ENCODE data around the gene RORB.

The RORB gene

DNA sequence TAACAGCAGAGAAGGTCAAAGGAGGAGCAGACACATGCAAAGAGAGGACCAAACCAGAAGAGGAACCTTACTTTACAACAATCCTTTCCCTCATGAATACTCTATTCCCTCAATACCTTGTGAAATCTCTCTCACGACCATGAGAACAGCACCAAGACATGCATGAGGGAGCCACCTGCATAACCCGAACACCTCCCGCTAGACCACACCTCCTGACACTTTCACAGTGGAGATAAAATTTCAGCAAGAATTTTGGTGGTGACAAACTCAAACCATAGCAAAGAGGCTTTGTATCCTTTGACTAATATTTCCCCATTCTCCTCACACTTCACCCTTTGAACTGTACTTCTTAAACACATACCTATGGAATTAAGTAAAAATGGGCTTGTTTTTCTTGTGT is 101.7 kb downstream of the RORB start:
- DNase-seq (ENCODE audit: low read depth) = no peak

DNA sequence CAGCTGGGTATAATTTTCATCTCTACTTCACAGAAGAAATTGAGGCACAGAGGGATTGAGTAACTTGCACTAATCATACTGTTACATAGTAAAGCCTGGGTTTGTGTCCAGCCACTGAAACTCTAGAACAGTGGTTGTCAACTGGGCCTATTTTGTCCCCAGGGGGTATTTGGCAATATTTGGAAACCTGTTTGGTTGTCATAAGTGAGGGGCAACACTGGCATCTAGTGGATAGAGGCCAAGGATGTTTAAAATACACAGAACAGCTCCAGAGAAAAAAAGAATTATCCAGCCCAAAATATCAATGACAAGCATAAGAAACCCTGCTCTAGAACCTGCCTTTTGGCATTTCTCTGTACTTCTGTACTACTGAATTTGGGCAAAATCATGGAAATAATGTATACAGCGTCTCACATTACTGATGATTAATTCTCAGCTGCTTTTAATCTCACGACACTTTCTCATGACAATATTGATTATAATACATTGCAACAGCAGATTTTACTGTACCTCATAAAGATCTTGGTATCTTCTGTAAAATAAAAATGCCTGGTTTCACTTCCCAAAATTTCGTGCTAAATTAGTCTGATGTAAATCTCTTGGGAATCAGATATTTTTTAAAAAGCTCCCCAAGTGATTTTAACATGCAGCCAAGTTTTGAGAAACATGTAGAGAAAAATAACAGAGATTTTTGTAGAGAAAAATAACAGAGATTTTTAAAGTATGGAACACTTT is 112.7 kb downstream of the RORB start:
- DNase-seq (ENCODE audit: low read depth) = no peak

DNA sequence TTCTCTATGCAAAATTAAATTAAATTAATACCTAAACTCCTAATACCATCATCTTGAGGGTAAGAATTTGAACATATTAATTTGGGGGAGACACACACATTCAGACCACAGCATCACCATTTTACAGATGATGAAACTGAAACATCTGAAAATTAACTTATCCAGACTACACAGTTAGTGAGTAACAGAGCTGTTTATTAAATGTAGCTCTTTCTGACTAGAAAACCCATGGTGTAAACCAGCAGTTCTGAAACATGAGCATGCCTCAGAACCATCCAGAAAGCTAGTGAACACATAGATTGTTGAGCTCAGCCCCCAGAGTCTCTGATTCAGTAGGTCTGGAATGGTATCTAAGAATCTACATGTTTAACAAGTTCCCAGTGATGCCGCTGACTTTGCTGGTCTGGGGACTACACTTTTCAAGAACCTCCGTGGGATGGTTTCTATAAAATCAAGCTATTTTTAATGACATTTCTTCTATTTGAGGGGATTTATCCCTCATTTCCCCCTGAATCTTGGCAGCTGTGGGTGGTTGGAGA is 113.5 kb downstream of the RORB start:
- no peak for DNase-seq (ENCODE audit: low read depth)

DNA sequence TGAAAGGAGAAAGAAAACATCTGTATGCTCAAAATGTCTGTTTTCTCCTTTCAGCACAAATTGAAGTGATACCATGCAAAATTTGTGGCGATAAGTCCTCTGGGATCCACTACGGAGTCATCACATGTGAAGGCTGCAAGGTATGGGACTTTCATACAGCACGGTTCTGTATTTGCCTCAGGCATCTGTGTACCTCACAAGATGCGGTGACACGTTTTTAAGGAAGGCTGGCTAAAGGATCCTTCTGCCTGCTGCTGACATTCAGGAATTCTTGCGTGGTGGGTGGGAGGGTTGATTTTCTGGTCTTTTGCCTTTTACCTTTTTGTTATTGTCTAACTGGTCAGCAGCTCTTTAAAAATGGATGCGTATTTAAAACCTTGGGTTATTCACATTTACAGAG is 133.1 kb downstream of the RORB start:
- DNase-seq (ENCODE audit: low read depth) = no peak

DNA sequence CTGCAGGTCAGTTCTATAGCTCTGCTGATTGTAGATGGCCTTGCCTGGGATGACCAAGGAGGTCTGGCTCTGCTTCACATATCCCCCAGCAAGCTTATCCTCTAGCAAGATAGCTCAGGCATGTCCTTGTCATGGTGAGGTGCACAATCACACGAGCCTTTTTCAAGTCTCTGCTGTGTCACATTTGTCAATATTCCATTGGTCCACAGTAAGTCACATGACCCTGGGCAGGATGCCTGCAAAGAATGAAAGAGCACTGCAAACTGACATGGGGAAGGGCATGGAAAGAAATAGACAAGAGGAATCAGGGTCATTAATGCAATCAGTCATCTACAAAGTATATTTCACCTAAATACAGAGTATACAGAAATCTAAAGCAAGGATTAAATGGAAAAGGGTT is 142.0 kb downstream of the RORB start:
- no peak for DNase-seq (ENCODE audit: low read depth)

DNA sequence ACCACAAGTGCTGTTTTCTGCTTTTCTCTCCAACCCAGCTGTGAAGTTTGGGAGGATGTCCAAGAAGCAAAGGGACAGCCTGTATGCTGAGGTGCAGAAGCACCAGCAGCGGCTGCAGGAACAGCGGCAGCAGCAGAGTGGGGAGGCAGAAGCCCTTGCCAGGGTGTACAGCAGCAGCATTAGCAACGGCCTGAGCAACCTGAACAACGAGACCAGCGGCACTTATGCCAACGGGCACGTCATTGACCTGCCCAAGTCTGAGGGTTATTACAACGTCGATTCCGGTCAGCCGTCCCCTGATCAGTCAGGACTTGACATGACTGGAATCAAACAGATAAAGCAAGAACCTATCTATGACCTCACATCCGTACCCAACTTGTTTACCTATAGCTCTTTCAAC is 145.2 kb downstream of the RORB start:
- DNase-seq (ENCODE audit: low read depth) = no peak

DNA sequence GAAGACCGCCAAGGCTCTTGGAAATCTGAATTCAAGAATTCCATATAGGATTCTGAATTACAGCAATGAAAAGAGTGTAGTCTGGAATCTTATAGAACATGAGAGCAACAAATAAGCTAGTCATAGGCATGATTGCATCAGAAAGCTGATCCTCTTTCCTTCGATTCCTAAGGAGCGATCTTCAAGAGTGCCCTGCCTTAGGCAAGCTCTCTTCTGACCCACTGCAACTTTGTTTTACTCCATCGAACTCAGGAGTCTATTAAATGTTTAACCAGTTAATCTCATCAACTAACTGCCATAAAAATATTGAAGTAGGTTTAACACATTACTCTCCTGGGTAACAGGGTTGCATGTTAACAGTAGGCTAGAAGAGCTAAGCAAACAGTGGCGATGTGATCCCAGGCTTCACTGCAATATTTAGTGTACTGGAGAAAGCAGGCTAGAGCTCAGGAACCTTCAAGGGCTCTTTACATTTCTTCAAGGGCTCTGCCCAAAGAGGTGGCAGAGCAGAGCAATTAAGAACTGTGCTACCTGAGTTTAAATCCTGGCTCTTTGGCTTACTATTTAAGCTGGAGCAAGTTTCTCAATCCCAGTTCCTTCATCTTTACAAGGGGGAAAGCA is 146.3 kb downstream of the RORB start:
- DNase-seq (ENCODE audit: low read depth) = no peak

DNA sequence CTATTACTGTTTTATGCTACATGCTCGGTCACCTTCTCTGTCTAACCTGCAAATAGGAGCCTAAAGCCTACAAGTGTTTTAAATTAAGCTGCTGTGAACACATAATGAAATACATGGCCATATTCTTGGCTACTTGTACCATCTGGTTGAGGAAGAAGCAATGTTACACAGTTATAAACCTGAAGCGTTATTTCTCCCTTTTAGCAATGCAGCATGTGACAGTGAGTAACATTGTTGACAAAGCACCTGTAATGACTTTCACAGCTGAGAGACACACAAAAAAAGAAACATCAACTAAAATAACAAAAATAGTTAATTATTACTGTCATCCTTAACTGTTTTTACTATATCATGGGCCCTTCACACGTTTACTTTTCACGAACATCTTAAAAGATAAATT is 146.9 kb downstream of the RORB start:
- no peak for DNase-seq (ENCODE audit: low read depth)

DNA sequence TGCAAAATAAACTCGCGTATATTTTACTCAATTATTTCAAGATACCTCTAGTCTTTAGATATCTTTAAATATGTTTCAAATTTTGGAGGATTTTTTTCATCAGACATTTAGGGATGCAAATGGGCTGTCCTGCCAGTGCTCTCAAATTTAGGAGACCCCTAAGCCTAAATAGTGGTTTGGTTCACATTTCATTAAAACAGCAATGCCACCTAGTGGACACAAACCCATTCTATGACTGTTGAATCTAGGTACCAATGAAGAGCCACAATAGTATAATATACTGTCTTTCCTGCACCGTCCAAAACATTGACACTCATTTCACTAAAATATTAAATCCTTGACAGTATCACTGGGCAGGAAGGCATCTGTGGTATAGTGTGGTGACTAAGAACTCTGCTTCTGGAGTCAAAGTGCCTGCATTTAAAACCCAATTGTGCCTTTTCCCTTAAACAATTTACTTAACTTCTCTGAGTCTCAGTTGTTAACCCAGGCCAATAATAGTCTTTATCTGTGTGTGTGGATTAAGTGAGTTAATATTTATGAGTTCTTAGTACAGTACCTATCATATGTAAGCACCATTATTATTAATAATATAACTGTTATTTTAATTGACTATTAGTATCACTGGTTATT is 148.0 kb downstream of the RORB start:
- no peak for DNase-seq (ENCODE audit: low read depth)

DNA sequence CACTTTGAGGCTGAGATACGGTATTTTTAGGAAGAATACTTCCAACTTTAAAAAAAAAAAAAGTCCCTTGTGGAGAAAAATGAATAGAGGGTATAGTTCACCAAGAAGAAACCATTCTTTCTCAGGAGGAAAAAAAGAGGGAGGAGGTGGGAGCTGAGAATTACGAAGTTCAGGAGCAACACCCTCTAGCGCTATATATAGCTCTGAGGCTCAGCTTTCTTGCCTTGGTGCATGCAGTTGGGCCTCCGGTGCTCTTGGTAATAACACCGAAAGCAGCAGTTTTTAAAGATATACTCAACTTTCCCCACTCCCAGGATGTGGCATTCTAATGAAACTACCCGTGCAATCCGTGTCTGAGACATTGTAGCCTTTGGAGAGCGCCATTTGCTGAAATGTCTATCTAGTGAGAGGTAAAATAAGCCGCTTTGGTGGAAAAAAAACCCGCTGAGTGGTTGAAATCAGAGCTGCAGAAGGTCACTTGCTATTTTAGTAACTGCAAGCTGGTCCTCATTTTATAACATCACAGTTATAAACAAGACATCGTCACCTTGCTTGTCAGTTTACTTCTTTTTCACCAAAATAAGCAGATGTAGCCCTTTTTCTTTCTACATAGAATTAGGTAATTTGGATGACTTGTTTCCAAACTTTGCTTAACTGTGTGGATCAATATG is 156.4 kb downstream of the RORB start:
- DNase-seq (ENCODE audit: low read depth) = no peak

DNA sequence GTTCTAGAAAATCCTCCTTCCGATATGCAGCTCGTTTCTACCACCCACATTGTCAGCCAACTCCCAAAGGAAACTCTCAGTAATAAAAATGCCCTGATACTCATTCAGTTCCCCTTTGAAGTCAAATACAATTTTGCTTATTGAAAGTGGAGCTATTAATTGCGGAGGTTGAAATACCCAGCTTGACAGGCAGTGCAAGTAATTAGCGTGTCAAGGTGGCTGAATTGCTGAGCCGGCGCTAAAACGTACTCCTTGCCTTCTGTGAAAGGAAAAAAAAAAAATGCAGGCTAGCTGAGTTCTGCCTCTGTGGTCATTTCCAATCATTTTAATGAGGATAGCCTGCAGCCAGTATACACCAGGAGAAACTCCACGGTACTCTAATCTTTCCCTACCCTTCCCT is 165.5 kb downstream of the RORB start:
- DNase-seq (ENCODE audit: low read depth) = no peak

DNA sequence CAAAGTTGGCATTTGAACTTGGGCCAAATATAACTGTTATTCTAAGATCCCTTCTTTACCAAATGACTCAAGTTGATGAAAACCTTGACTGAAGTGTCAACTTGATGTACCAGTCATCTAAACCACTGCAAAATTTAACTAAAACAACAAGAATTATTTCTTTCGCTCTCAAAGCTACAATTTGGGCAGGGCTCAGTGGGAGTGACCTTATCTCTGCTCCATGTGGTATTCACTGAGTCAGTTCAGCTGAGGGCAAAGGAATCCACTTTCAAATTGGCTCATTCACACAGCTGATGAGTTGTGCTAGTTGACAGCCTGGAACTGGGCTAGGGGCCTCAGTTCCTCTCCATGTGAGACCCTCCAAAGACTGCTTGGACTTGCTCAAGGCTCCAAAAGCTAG is 166.3 kb downstream of the RORB start:
- no peak for DNase-seq (ENCODE audit: low read depth)

DNA sequence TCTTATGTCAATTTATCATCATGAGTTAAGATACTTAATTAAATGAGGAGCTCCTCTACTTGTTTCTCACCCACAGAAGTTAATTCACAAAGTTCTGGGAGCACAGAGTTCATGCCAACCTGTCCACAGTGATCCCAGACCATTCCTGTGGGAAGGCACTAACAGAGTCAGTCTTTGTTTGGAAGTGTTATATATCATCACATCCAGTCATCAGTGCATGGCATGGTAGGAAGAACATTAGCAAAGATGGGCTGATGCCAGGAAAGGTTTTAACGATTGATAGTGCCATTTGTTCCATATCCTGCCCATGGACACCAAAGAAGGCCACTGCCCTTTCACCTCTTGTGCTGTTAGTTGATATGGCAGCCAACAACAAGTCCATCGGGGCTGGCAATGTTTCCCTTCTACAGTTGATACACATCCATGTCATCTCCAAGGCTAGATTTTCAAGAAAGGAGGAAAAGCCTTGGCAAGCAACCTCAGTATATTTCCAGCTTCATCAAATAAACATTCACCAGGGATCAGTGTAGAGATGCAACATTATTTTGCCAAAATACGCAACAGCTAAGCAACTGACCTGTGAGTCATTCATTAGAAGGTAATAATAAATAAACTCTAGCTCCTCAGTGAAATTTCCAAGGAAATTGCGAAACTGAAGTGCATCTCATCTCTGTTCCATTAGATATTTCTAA is 169.6 kb downstream of the RORB start:
- DNase-seq (ENCODE audit: low read depth) = no peak

DNA sequence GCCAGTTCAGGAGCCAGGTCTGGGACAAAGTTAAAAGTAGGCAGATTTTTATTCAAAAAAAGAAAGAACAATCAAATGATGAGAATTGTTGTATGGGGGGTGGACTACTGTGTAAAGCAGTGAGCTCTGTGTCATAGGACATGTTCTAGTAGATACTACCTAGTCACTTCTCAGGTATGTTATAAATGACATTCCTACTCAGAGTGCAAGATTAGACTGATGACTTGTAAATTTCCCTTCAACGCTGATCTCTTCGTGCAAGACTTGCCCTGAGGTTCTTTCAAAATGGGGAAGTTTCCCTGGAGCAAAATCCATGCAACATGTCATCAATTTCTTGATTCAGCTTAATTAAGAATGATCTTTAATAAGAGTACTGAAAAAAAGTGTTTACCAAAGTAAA is 175.1 kb downstream of the RORB start:
- no peak for DNase-seq (ENCODE audit: low read depth)

DNA sequence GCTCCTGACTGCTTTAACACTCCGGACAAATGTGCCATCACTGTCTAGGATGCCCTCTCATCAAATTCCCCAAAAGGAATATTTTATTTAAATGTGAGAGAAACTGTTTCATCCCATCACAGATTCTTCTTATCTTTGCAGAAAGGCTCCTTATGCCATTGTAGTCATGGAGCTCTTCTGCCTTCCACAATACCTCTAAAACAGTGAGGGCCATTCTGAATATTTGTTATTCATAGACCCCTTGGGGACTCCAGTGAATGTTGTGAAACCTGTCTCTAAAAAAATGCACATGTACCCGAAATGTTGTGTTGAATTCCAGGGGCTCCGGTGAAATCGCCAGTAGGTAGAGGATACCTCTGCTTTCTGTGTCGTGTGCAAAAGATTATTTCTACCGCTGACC is 176.9 kb downstream of the RORB start:
- no peak for DNase-seq (ENCODE audit: low read depth)

DNA sequence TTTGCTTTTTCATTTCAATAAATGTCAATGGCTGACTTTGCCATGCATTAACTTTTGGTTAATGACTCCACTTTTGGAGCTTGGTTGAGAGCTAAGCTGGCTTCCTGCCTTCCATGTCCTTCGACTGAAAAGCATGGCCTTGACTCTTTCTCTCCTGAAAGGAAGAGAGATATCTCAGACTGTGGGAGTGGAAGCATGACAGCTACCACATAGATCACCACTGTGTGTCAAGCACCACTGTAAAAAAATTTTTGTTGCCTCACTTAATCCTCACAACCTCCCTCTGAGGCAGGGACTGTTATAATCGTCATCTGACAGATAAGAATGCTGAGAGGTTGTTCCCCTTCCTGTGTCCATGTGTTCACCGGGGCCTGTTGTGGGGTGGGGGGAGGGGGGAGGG is 184.8 kb downstream of the RORB start:
- DNase-seq (ENCODE audit: low read depth) = no peak

DNA sequence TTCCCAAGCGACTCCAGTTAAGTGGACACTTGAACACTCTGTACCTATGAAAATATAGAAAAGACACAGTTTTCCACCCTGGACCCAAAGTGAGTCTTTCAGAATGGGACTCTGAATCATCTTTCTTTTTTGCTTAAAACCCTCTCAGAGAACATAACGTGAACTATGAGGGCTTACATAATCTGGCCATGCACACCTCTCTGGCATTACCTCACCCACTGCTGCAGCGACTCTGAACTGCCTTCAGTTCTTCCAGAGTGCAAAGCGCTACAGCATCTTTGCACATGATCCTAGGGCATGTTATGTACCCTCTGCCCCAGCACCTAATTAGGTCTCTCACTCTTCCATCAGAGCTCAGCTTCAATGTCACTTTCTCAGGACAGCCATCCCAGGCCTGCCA is 186.2 kb downstream of the RORB start:
- no peak for DNase-seq (ENCODE audit: low read depth)

DNA sequence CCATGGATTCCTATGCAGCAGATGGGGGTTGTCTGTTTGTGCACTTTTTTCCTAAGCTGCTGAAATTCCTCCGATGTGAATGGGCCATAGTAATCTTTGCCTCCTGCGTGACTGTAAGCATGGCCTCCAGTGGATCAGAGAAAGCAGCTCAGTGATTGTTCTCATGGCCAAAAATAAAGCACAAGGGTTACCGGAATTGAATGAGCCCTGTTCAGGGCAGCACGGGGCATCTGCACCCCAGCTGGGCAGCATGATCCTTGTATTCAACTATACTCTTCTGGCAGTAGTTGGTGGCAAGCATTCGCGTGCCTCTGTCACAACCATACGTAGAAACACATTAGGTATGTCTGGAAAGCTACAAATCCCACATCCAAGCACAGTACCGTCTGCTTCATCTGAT is 193.9 kb downstream of the RORB start:
- no peak for DNase-seq (ENCODE audit: low read depth)

DNA sequence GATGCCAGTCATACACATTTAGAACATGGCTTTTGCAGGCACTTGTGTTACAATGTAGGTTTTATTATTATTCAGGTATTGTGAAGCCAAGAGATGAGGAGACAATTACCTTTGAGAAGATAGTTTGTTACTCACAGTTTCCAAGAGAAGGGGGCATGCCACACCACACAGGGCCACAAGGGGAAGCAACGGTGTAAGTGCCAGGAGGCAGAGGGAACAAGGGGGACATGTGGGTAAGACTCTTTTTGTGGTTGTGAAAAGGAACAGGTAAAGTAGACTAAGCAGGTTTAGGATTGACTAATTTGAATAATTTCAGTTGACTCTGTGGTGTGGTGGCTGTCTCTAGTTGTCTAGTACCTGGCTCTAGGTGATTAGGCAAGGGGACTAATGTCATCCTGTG is 199.4 kb downstream of the RORB start:
- DNase-seq (ENCODE audit: low read depth) = no peak

DNA sequence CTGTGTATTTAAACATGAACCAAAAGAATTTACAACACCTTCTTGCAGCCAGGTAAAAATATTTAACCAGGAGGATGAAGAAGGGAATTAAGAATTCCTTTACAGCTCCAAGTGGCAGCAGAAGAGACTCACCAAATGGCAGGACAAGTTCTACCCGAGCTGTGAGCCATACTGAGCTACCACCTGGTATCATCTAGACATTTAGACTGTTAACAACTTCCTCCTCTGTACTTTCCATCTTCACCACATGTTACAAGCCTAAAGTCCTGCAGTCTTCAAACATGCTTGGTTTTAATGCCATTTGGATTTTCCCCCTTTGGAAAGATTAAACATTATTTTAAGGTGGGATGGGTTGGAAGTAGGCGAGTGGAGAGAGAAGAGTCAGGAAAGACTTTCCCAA is 200.4 kb downstream of the RORB start:
- DNase-seq (ENCODE audit: low read depth) = no peak

DNA sequence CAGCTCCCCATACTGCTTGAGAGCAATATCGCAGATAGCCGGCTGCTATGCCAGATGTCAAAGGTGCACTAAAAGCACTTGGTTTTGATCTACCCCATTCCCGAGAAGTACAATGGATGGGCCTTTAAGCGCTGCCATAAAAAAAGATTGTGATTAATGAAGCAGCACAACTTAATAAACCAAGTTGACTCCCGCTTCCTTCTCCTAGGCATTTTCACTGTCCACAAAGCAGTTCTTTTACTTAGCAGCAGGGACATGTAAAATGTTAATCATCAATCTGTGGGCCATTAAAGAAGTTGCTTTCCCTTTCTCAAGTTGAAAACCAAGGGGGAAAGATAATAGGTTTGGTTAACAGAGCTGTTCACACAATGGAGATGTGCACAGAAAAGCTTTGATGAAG is 214.2 kb downstream of the RORB start:
- no peak for DNase-seq (ENCODE audit: low read depth)

DNA sequence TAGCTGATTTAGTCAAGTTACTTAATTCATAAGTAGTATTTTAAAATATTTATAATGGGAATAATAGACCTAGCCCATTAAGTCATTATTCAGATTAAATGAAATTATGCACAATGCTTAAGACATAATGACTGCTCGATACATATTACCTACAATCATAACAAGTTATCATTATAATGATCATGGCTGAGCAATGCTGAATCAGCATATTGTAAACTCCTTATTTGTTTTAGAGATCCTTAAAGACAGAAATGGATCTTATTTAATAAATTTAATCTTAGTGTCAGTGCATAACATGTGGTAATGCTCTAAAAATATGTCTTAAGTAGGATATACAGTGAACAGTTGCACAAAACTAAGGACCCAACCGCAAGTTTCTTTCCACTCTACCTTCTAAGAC is 221.6 kb downstream of the RORB start:
- DNase-seq (ENCODE audit: low read depth) = no peak
